Measurements from ENCODE around the gene FRMD4A. TPM values are rescaled to one million over a fixed set of nuclear protein-coding genes. Genes with fewer than 3 reads are reported as not detected.

The FRMD4A gene
- total RNA-seq, 4 donors from 2014 or later, result 4.4 to 7.1 (median 5.2) TPM

DNA sequence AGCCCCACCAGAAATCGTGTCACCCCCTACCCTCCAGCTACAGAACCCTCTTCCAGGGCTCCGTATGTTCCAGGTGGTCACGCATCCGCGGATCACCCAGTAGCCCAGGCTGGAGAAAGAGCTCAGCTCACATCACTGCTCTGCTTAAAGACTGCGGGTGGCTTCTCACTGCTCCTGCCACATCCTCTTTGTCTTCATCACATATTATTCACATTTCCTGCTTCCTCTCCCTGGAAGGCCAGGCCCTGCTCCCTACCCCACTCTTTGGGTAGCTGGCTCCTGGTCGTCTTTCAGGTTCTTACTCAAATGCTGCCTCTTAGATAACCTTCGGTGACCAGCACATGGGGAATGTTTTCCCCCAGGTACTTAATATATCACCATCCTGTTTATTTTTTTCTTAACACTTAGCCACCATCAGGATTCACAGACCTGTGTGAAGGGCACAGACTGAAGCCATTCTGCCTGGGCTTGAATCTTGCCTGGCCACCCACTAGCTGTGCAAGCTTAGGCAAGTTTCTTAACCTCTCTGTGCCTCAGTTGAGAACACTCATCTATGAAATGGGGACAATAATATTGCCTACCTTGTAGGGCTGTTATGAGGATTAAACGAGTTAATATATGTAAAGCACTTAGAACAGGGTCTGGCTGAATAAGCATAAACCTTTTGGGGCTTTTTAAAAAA lies 436.2 kb downstream of the FRMD4A start:
- DNase-seq (no peak), ATAC-seq (no peak)
- Histone ChIP-seq H3K27ac (no peak overlapping the region), H3K4me1 (peaks cover 0 to 3% of the 10 kb centered on the region in 2 donors), H3K9me3 (no peaks in the 10 kb centered on the region), H3K36me3 (no peaks in the 10 kb centered on the region), H3K27me3 (peaks cover 7 to 10% (median 9%) of the 10 kb centered on the region in 3 donors), H3K4me3 (no peak overlapping the region)
- in situ Hi-C loops (cut with MboI; ENCODE audit: low sequenced_read_pairs in 4 of 4), result no loop called here
- TF ChIP-seq POLR2A (IDR thresholded peaks at IDR 0.05), result no peak
- TF ChIP-seq, protein P1, sequence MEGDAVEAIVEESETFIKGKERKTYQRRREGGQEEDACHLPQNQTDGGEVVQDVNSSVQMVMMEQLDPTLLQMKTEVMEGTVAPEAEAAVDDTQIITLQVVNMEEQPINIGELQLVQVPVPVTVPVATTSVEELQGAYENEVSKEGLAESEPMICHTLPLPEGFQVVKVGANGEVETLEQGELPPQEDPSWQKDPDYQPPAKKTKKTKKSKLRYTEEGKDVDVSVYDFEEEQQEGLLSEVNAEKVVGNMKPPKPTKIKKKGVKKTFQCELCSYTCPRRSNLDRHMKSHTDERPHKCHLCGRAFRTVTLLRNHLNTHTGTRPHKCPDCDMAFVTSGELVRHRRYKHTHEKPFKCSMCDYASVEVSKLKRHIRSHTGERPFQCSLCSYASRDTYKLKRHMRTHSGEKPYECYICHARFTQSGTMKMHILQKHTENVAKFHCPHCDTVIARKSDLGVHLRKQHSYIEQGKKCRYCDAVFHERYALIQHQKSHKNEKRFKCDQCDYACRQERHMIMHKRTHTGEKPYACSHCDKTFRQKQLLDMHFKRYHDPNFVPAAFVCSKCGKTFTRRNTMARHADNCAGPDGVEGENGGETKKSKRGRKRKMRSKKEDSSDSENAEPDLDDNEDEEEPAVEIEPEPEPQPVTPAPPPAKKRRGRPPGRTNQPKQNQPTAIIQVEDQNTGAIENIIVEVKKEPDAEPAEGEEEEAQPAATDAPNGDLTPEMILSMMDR (IDR thresholded peaks at IDR 0.05 in 4 of 5, conservative IDR thresholded peaks at IDR 0.05 in 1 of 5), result no peak
- intact Hi-C loops (cut with DNase I; ENCODE audit: low total_unique reads), result loop anchor here (10.0 kb wide), 1 partner anchor 60 kb away; no protein-coding TSS in a partner anchor

DNA sequence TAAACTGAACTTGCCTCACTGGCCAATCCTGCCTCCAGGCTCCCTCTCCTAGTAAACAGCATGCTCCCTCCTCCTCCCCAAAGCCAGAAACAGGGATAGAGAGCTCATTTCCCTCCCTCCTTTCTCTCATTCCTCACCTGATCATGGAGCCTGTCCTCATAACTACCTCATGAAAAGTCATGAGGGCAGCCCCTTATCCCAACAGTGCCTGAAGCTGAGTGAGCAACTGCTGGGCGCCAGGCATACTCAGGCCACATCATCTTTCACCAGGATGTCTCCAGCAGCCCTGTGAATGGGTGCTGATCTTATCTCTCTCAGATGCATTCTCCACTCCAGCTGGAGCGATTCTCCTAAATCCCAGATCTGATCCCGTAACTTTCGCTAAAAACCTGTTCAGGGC lies 436.8 kb downstream of the FRMD4A start:
- DNase-seq (no peak), ATAC-seq (no peak)
- H3K27ac ChIP-seq, result no peak overlapping the region
- peaks cover 7 to 10% (median 9%) of the 10 kb centered on the region in 3 donors for H3K27me3 ChIP-seq
- peaks cover 0 to 3% of the 10 kb centered on the region in 2 donors for H3K4me1 ChIP-seq
- TF ChIP-seq, protein P1 (IDR thresholded peaks at IDR 0.05 in 4 of 5, conservative IDR thresholded peaks at IDR 0.05 in 1 of 5), result no peak
- TF ChIP-seq POLR2A (IDR thresholded peaks at IDR 0.05), result no peak
- intact Hi-C loops (cut with DNase I; ENCODE audit: low total_unique reads), result loop anchor here (10.0 kb wide), 1 partner anchor 61 kb away; no protein-coding TSS in a partner anchor
- in situ Hi-C loops (cut with MboI; ENCODE audit: low sequenced_read_pairs in 4 of 4), result no loop called here
- H3K36me3 ChIP-seq, result no peaks in the 10 kb centered on the region
- H3K4me3 ChIP-seq, result no peak overlapping the region
- no peaks in the 10 kb centered on the region for H3K9me3 ChIP-seq

DNA sequence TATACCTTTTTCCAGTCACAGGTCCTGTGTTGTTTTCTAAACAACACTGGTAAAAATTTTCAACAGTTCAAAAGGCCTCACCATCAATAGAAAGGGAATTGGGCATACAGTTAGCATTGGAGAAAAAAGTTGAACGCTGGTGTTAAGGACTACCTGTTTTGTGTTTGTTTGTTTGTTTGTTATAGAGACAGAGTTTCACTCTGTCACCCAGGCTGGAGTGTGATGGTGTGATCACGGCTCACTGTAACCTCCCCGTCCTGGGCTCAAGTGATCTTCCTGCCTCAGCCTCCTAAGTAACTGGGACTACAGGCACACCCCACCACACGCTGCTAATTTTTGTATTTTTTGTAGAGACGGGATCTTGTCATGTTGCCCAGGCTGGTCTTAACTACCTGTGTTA lies 437.9 kb downstream of the FRMD4A start:
- Histone ChIP-seq H3K4me3 (no peak overlapping the region), H3K27ac (no peak overlapping the region), H3K9me3 (no peaks in the 10 kb centered on the region), H3K4me1 (peaks cover 0 to 3% of the 10 kb centered on the region in 2 donors), H3K27me3 (peaks cover 7 to 10% (median 9%) of the 10 kb centered on the region in 3 donors), H3K36me3 (no peaks in the 10 kb centered on the region)
- ATAC-seq (no peak), DNase-seq (no peak)
- intact Hi-C loops (cut with DNase I; ENCODE audit: low total_unique reads) (loop anchor here (10.0 kb wide), 1 partner anchor 62 kb away; no protein-coding TSS in a partner anchor), in situ Hi-C loops (cut with MboI; ENCODE audit: low sequenced_read_pairs in 4 of 4) (no loop called here)
- TF ChIP-seq POLR2A (IDR thresholded peaks at IDR 0.05), result no peak
- TF ChIP-seq, protein P1 (IDR thresholded peaks at IDR 0.05 in 4 of 5, conservative IDR thresholded peaks at IDR 0.05 in 1 of 5), result no peak

DNA sequence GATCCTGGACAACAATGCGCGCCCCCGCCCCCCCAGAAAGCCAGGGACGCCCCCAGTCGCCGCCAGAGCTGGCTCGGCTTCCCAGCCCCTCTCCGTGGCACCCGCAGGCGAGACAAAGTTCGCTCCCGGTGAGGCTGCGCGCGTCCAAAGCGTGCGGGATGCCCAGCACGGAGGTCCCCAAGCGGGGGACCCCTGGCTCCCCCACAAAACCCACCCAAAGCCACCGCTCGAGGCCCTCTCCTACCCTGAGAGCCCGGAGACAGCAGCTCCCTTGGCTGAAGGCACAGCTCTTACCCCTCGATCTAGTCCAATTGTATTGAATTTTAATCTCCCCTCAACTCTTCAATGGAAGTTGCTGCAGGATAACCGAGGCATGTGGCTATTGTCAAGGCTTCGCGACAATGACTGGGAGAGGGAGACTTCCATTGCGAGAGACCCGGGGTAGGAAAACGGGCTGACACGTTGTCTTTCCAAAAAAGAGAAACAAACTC lies 438.7 kb downstream of the FRMD4A start:
- DNase-seq (no peak), ATAC-seq (no peak)
- peak overlapping the region; percentile 63 to 70 (median 68) for H3K27ac ChIP-seq
- intact Hi-C loops (cut with DNase I; ENCODE audit: low total_unique reads) (loop anchor here (10.0 kb wide), 1 partner anchor 63 kb away; no protein-coding TSS in a partner anchor), in situ Hi-C loops (cut with MboI; ENCODE audit: low sequenced_read_pairs in 4 of 4) (no loop called here)
- H3K9me3 ChIP-seq, result no peaks in the 10 kb centered on the region
- no peaks in the 10 kb centered on the region for H3K36me3 ChIP-seq
- H3K4me3 ChIP-seq, result peak overlapping the region; percentile 47 to 61 (median 56)
- H3K4me1 ChIP-seq, result peaks cover 0 to 3% of the 10 kb centered on the region in 2 donors
- no peak for TF ChIP-seq POLR2A (IDR thresholded peaks at IDR 0.05)
- TF ChIP-seq, protein P1 (IDR thresholded peaks at IDR 0.05 in 4 of 5, conservative IDR thresholded peaks at IDR 0.05 in 1 of 5), result no peak
- peaks cover 7 to 10% (median 9%) of the 10 kb centered on the region in 3 donors for H3K27me3 ChIP-seq
